Endothelial cell of umbilical vein (primary cell): Measurements from ENCODE around the gene SYMPK. TPM values are rescaled to one million over a fixed set of nuclear protein-coding genes. Genes with fewer than 3 reads are reported as not detected.

Experiments
- BruUV-seq: library from RNA; stranded (reverse); fragments of 400-500 nt; replicated peaks from 2 replicates; lab custom pipeline; 2021; lab: Mats Ljungman, UMichigan
- CTCF ChIA-PET: fragments of 300-600, 350-600 bp; sonication (Branson Sonifier 250); formaldehyde crosslinking; loops from one replicate; lab custom pipeline; 2021; ENCODE audit warnings: antibody characterized with exemption, inconsistent platforms; lab: Charles Lee
- POLR2A ChIA-PET: fragments of 300-600, 350-600 bp; sonication (Branson Sonifier 250); formaldehyde crosslinking; loops from one replicate; lab custom pipeline; 2021; ENCODE audit warnings: antibody characterized with exemption, inconsistent platforms; lab: Charles Lee
- DNase-seq: peaks from one replicate; pipeline ENCODE4 v3.0.0-alpha.2; 2011; ENCODE audit warnings: low read depth, low spot score
- FAIRE-seq: peaks from 2 replicates; lab custom pipeline; 2011; peaks lifted over from hg19 to GRCh38; lab: Jason Lieb, UNC
- H2AFZ ChIP-seq: 2 replicates; pipeline ENCODE4 v1.6.0; 2012; ENCODE audit warnings: low read depth, low read length, control low read depth, inconsistent platforms
- H3K27ac ChIP-seq: 2 replicates; pipeline ENCODE4 v1.5.1; 2011; ENCODE audit warnings: low read depth, mild to moderate bottlenecking, control low read depth, low read length, moderate library complexity; ENCODE audit not compliant: insufficient read depth
- H3K27me3 ChIP-seq, 2 experiments: 2 replicates each; pipeline versions ENCODE4 v1.6.0 to v1.6.1; 2011; ENCODE audit warnings: low read length in 2 of 2, mixed read lengths in 1 of 2; ENCODE audit not compliant: control insufficient read depth in 2 of 2, insufficient read depth in 2 of 2
- H3K36me3 ChIP-seq, 2 experiments: 2 replicates in 1 of 2; 3 replicates in 1 of 2; pipeline ENCODE4 v1.5.1; 2011; ENCODE audit warnings: low read length in 2 of 2, mild to moderate bottlenecking in 1 of 2, moderate library complexity in 1 of 2; ENCODE audit not compliant: control insufficient read depth in 2 of 2, insufficient read depth in 2 of 2; ENCODE audit errors: extremely low read depth in 1 of 2
- H3K4me1 ChIP-seq: 3 replicates; pipeline ENCODE4 v1.5.1; 2011; ENCODE audit warnings: mild to moderate bottlenecking, low read length; ENCODE audit not compliant: control insufficient read depth, insufficient read depth; ENCODE audit errors: extremely low read depth
- H3K4me2 ChIP-seq: 2 replicates; pipeline ENCODE4 v1.6.1; 2011; ENCODE audit warnings: low read length, control low read depth, mixed read lengths; ENCODE audit not compliant: insufficient read depth
- H3K4me3 ChIP-seq, 3 experiments: fragments of 200-600 bp in 1 of 3; sonication (generic), shearing (Covaris generic) in 1 of 3; replicated peaks in 1 of 3; 2 replicates each; pipeline ENCODE4 v1.5.1; 2011 to 2016; ENCODE audit warnings: control low read depth in 3 of 3, low read length in 3 of 3, mild to moderate bottlenecking in 2 of 3, inconsistent platforms in 1 of 3, low read depth in 1 of 3, moderate library complexity in 1 of 3; ENCODE audit not compliant: insufficient read depth in 1 of 3
- H3K79me2 ChIP-seq: 2 replicates; pipeline ENCODE4 v1.6.0; 2012; ENCODE audit warnings: low read length, inconsistent platforms; ENCODE audit not compliant: control insufficient read depth, insufficient read depth
- H3K9ac ChIP-seq: replicated peaks from 2 replicates; pipeline ENCODE3; 2011; ENCODE audit warnings: low read length, control low read depth; ENCODE audit not compliant: insufficient read depth; ENCODE audit errors: extremely low read depth
- H3K9me1 ChIP-seq: replicated peaks from 3 replicates; pipeline ENCODE4 v1.6.0; 2011; ENCODE audit warnings: mild to moderate bottlenecking, low read length; ENCODE audit not compliant: control insufficient read depth, insufficient read depth; ENCODE audit errors: extremely low read depth
- H3K9me3 ChIP-seq: replicated peaks from 2 replicates; pipeline ENCODE4 v1.5.1; 2012; ENCODE audit warnings: low read length, inconsistent platforms; ENCODE audit not compliant: control insufficient read depth, insufficient read depth
- H4K20me1 ChIP-seq: replicated peaks from 2 replicates; pipeline ENCODE3; 2011; ENCODE audit warnings: mild to moderate bottlenecking, low read length; ENCODE audit not compliant: control insufficient read depth, insufficient read depth; ENCODE audit errors: extremely low read depth
- EZH2 ChIP-seq: IDR thresholded peaks from 2 replicates; pipeline ENCODE4 v1.6.1; 2012; ENCODE audit warnings: borderline replicate concordance, low read depth, mild to moderate bottlenecking, moderate library complexity, low read length, inconsistent platforms; ENCODE audit not compliant: severe bottlenecking
- FOS ChIP-seq: IDR thresholded peaks from 2 replicates; pipeline ENCODE4 v1.6.1; 2011; ENCODE audit warnings: mild to moderate bottlenecking, low read length, moderate library complexity, borderline replicate concordance; ENCODE audit not compliant: insufficient read depth
- GATA2 ChIP-seq: IDR thresholded peaks from 2 replicates; pipeline ENCODE4 v1.7.0; 2011; ENCODE audit warnings: low read depth, mild to moderate bottlenecking, moderate library complexity, mixed read lengths, low read length; ENCODE audit not compliant: insufficient read length, insufficient read depth
- JUN ChIP-seq: IDR thresholded peaks from 2 replicates; pipeline ENCODE4 v1.6.1; 2011; ENCODE audit warnings: borderline replicate concordance, low read depth; ENCODE audit not compliant: insufficient read length, insufficient read depth
- MYC ChIP-seq: IDR thresholded peaks from one replicate; pipeline ENCODE4 v1.6.1; 2011; ENCODE audit warnings: mild to moderate bottlenecking, low read depth, low read length
- POLR2A ChIP-seq: IDR thresholded peaks from 2 replicates; pipeline ENCODE4 v1.6.1; 2012; ENCODE audit warnings: low read depth, mild to moderate bottlenecking, control low read depth, low read length
- dilution Hi-C: fragments of 300-500 bp; cut with MboI; formaldehyde crosslinking; loops from one replicate; pipeline ENCODE4 v1.15.0; 2019; ENCODE audit warnings: low sequenced_read_pairs; ENCODE audit not compliant: extremely low pct_ligation_motif_present
- intact Hi-C: fragments of 100-400 bp; cut with micrococcal nuclease; formaldehyde crosslinking; loops from one replicate; pipeline ENCODE4 v1.10.0; 2022
- polyA plus RNA-seq, 4 experiments: library from polyadenylated mRNA; depleted of rRNA in 3 of 4; stranded (reverse) in 3 of 4; unstranded in 1 of 4; fragments of >200 nt; gene quantifications; 2 replicates each; pipeline versions ENCODE4 v1.2.1 to v1.2.3, GENCODE V29; 2011 to 2012; ENCODE audit warnings: missing spikeins in 1 of 4
- total RNA-seq: library from RNA; stranded (reverse); gene quantifications from 2 replicates; pipeline ENCODE4 v1.2.3, GENCODE V29; 2021
- TF ChIP-seq, protein P1 (sequence below), 2 donors: IDR thresholded peaks; 1 replicate in 1 of 2; 2 replicates in 1 of 2; pipeline ENCODE4 v1.5.1; 2011; ENCODE audit warnings: low read length in 2 of 2, mild to moderate bottlenecking in 2 of 2, moderate library complexity in 2 of 2, control low read depth in 1 of 2, inconsistent platforms in 1 of 2, low read depth in 1 of 2; ENCODE audit not compliant: insufficient read depth in 1 of 2; ENCODE audit errors: extremely low read depth in 1 of 2
- TF ChIP-seq, protein P2 (sequence below): IDR thresholded peaks from 2 replicates; pipeline ENCODE4 v1.6.1; 2011; ENCODE audit not compliant: insufficient read depth, insufficient read length

Gene SYMPK
- total and polyA plus RNA-seq, 2 donors (not counting 3 experiments of a cell fraction or from before 2014, with no cell fraction given), result 89.8 to 95.7 TPM

DNA sequence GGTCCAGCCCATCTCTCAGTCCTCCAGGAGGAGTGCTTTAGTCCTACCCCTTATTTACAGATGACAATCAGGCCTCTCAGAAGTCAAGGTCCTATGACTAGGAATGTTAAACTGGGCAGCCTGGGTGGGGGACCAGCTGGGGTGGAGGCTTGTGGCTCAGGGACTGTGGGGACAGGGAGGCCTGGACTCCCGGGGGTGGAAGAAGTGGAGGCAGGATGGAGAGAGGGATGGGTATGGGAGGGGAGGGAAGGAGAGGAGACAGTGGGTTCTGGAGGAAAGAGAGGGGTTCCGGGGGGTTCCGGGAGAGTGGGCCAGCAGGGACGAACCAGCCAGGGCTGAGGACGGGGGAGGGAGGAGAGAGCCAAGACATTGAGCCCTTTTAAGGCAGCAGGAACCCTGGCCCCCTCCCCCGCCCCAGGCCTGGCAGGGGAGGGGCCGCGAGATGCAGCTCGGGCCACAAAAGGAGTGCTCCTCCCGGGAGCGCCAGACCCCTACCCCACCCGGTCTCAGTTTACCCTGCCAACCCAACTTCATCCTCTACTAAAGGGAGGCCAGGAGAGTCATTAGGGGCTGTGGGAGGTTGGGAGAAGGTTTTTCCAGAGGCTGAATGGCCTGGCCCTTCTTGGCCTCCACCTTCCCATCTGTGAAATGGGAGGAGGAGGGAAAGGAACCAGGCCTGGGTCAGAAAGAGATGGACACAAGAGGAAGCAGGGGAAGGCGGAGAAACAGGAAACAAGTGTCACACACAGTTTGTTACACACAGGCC is 82.3 kb downstream of the SYMPK start:
- intact Hi-C loops (no loop called here), dilution Hi-C loops (no loop called here)
- no peak for DNase-seq
- peaks cover 0 to 18% of the 10 kb centered on the region in 2 experiments for H3K36me3 ChIP-seq
- H3K79me2 ChIP-seq, result no peaks in the 10 kb centered on the region
- no peak overlapping the region for H3K27ac ChIP-seq
- TF ChIP-seq FOS (no peak), JUN (no peak), GATA2 (no peak), EZH2 (no peak), MYC (no peak), POLR2A (no peak)
- TF ChIP-seq, protein P1, sequence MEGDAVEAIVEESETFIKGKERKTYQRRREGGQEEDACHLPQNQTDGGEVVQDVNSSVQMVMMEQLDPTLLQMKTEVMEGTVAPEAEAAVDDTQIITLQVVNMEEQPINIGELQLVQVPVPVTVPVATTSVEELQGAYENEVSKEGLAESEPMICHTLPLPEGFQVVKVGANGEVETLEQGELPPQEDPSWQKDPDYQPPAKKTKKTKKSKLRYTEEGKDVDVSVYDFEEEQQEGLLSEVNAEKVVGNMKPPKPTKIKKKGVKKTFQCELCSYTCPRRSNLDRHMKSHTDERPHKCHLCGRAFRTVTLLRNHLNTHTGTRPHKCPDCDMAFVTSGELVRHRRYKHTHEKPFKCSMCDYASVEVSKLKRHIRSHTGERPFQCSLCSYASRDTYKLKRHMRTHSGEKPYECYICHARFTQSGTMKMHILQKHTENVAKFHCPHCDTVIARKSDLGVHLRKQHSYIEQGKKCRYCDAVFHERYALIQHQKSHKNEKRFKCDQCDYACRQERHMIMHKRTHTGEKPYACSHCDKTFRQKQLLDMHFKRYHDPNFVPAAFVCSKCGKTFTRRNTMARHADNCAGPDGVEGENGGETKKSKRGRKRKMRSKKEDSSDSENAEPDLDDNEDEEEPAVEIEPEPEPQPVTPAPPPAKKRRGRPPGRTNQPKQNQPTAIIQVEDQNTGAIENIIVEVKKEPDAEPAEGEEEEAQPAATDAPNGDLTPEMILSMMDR (IDR thresholded peaks at IDR 0.05; ENCODE audit: extremely low read depth in 1 of 2, insufficient read depth in 1 of 2, low read depth in 1 of 2, low read length in 2 of 2), result no peak
- TF ChIP-seq, protein P2, sequence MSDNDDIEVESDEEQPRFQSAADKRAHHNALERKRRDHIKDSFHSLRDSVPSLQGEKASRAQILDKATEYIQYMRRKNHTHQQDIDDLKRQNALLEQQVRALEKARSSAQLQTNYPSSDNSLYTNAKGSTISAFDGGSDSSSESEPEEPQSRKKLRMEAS, result no peak
- CTCF ChIA-PET, result interaction anchor here (1.1 to 5.0 kb wide), 2 partner anchors 11 to 13 kb away, joined by 3 to 66 read pairs; partner anchors contain the start of gene SIX5
- H3K9me3 ChIP-seq, result no peaks in the 10 kb centered on the region
- H3K4me1 ChIP-seq, result peaks cover 5% of the 10 kb centered on the region
- no TSS peak for BruUV-seq
- POLR2A ChIA-PET, result no interaction called here
- no peak overlapping the region for H3K9ac ChIP-seq
- H3K9me1 ChIP-seq, result no peaks in the 10 kb centered on the region
- no peak overlapping the region for H2AFZ ChIP-seq
- H3K4me3 ChIP-seq, result no peak overlapping the region
- H4K20me1 ChIP-seq, result no peaks in the 10 kb centered on the region
- no peak for FAIRE-seq
- H3K27me3 ChIP-seq, result no peaks in the 10 kb centered on the region
- no peak overlapping the region for H3K4me2 ChIP-seq
